Muscle of arm (tissue), 12 donors: ENCODE results near the gene C2orf92. TPM values are rescaled to one million over a fixed set of nuclear protein-coding genes. Genes with fewer than 3 reads are reported as not detected.
A peak's percentile ranks its signal among the peaks of the same experiment; 100 is the strongest.

ENCODE experiments used
- DNase-seq: peaks from one replicate; pipeline ENCODE4 v3.0.0-alpha.2; 2013
- polyA plus RNA-seq, 12 donors: library from polyadenylated mRNA; unstranded; fragments of 120-200 nt; gene quantifications; one replicate each; pipeline ENCODE4 v1.2.1, GENCODE V29; 2013; ENCODE audit not compliant: insufficient read length in 12 of 12

C2orf92 gene
- polyA plus RNA-seq, 12 donors, result 6.6 to 31.4 (median 17.0) TPM; not detected in 2

- DNase-seq, result no peak
Observed at GRCh38 chr2:97727296-97727695, 57.8 kb downstream of the C2orf92 start.

- DNase-seq, result peak; percentile 27
Observed at GRCh38 chr2:97728091-97728731, 58.7 kb downstream of the C2orf92 start.

- DNase-seq, result no peak
Observed at GRCh38 chr2:97730245-97730644, 60.7 kb downstream of the C2orf92 start.

DNA sequence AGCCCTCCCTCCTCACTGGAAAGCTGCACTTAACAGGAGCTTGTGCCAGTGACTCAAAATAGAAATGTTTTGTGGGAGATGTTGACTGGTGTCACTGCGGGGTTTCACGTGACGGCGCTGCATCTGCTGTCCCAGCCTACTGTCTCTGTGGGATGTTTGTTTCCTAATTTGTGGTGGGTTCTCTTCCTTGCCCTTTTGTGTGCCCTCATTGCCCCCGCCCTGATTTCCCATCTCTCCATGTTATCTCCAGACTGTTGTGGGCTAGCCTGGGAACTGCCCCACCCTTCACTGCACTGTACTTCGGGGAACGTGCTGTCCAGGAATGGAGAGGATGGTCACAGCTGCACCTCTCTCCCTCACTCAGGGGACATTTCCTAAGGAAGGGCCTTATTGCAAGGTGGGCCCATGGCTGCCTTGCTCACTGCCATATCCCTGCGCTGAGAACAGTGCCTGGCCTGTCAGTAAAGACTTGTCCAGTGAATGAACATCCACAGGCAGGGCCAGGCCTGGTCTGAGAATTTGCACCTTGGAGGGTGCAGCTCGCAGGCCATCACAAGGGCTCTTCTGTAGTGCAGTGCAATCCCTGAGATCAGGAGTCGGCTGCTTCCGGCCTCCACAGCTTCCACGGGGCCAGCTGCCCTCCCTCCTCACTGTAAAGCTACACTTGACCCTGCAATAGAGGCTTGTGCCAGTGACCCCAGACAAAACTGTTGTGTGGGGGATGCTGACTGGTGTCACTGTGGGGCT is 61.9 kb downstream of the C2orf92 start:
- no peak for DNase-seq

- no peak for DNase-seq
Observed at GRCh38 chr2:97732436-97733340, 63.2 kb downstream of the C2orf92 start.

- DNase-seq, result no peak
Observed at GRCh38 chr2:97733341-97734035, 64.0 kb downstream of the C2orf92 start.

- DNase-seq, result no peak
Observed at GRCh38 chr2:97734061-97735051, 64.8 kb downstream of the C2orf92 start.

DNA sequence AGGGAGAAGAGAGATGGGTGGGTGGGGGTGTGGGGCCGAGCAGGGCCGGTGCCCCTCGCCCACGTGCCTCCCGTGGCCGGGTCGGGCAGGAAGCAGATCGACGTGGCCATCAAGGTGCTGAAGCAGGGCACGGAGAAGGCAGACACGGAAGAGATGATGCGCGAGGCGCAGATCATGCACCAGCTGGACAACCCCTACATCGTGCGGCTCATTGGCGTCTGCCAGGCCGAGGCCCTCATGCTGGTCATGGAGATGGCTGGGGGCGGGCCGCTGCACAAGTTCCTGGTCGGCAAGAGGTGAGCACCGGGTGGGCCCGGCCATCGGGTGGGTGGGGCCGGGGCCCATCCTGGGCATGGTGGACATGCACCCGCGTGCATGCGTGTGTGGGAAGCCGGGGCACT is 65.6 kb downstream of the C2orf92 start:
- DNase-seq, result no peak

GRCh38 chr2:97736185-97736584 is 66.7 kb downstream of the C2orf92 start:
- DNase-seq, result no peak

DNA sequence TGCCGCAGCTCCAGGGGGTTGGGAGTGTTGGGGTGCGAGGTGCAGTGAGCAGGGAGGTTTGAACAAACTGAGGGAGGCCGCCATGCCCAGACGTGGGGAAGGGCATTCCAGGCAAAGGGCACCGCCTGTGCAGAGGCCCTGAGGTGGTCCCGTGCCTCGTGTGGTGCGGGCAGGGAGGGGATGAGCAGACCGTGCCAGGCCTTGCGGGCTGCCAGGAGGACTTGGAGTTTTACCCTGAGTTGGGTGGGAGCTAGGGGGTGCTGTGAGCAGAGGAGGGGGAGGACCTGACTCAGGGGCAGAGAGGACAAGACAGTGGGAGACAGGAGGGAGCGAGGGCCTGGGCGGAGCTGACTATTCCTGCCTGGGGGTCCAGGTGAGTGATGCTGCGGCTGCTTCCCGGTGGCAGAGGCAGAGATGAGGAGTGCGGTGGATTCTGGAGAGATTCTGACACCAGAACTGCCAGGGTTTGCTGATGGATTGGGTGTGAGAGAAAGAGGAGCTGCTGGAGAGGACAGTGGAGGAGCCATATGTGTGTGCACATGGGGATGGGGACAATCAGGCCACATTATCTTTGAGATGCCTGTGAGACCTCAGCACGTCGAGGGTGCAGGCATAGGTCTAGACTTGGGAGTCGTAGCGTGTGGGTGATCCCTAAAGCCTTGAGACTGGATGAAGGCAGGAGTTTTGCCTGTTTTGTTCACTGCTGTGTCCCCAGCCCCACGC is 67.3 kb downstream of the C2orf92 start:
- DNase-seq, result no peak

DNA sequence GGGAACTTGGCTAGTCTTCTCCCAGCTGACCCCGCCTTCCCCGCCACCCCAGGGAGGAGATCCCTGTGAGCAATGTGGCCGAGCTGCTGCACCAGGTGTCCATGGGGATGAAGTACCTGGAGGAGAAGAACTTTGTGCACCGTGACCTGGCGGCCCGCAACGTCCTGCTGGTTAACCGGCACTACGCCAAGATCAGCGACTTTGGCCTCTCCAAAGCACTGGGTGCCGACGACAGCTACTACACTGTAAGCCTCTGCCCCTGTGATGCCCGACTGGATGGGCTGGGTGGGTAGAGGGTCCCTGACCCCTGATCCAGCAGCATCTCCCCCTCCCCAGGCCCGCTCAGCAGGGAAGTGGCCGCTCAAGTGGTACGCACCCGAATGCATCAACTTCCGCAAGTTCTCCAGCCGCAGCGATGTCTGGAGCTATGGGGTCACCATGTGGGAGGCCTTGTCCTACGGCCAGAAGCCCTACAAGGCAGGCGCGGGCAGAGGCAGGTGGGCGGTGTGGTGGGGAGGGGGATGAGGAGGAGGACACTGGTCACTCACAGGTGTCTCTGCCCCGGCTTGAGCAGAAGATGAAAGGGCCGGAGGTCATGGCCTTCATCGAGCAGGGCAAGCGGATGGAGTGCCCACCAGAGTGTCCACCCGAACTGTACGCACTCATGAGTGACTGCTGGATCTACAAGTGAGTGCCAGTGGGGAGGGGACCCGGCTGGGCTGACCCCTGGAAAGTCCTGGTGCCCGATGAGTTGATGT is 68.1 kb downstream of the C2orf92 start:
- no peak for DNase-seq

GRCh38 chr2:97738179-97739019 is 68.9 kb downstream of the C2orf92 start:
- DNase-seq, result no peak

- no peak for DNase-seq
Observed at GRCh38 chr2:97739020-97739892, 69.7 kb downstream of the C2orf92 start.

GRCh38 chr2:97739893-97740245 is 70.4 kb downstream of the C2orf92 start:
- no peak for DNase-seq

DNA sequence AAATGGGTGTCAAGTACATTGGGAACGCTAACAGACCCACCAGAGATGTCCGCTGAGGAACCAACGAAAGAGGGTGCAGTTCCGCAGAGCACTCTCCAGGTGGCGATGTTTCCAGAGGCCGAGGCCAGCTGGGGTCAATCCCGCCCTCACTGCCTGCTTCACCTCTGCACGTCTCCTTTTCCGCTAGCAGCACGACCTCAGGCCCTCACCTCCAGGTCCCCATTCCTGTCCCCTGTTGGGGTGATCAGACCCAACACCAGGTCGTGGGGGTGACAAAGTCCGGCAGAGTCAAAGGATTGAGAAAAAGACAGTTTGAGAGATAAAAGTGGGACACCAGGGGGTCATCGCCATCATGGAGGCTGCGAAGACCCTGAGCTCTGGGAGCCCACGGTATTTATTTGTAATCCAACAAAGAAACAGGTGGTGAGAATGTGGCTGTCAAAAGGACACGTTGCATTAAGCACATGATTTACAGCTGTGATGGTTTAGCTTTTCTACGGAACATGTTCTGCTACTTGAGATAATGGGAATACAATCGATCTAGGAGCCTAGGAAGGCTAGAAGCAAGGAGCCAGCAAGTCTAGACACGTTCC is 71.2 kb downstream of the C2orf92 start:
- DNase-seq, result no peak

- no peak for DNase-seq
Observed at GRCh38 chr2:97741251-97741650, 71.7 kb downstream of the C2orf92 start.

DNA sequence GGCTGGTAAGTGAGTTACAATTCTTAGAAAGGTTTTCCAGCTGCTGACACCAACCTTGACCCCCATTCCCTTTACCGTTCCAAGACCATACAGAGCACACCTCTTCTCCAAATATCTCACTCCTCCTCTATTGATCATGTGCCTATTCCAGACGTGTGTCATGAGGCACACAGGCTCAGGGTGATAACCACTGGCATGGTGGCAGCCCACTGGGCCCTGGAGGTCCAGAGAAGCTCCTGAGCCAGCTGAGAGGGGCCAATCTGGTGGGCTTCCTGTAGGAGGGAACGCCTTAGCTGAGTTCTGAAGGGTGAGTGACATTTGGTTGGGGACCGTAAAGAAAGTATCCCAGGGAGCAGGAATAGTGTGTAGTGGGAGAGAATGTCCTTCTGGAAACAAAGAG is 72.2 kb downstream of the C2orf92 start:
- DNase-seq, result no peak
